Osteocyte (in vitro differentiated cells): Measurements from ENCODE around the gene FGGY. TPM values are rescaled to one million over a fixed set of nuclear protein-coding genes. Genes with fewer than 3 reads are reported as not detected.
A peak's percentile ranks its signal among the peaks of the same experiment; 100 is the strongest.
"Not testable (repeated sequence)": the region's sequence is repeated elsewhere in the genome, so short reads cannot be mapped to it uniquely, and the experiment has no call there.

Experiments
- DNase-seq: peaks from one replicate; pipeline ENCODE4 v3.0.0; 2021; ENCODE audit warnings: mixed read lengths; ENCODE audit not compliant: unreplicated experiment; ENCODE audit errors: extremely low spot score
- H3K27ac Mint-ChIP-seq: one replicate; pipeline ENCODE4 v1.8.0; 2021; ENCODE audit warnings: mild to moderate bottlenecking, mixed read lengths; ENCODE audit not compliant: unreplicated experiment
- H3K27me3 Mint-ChIP-seq: one replicate; pipeline ENCODE4 v1.8.0; 2021; ENCODE audit warnings: mixed read lengths; ENCODE audit not compliant: unreplicated experiment
- H3K36me3 Mint-ChIP-seq: one replicate; pipeline ENCODE4 v1.8.0; 2021; ENCODE audit warnings: mixed read lengths; ENCODE audit not compliant: unreplicated experiment
- H3K4me1 Mint-ChIP-seq: one replicate; pipeline ENCODE4 v1.8.0; 2021; ENCODE audit warnings: mixed read lengths; ENCODE audit not compliant: unreplicated experiment
- H3K4me3 Mint-ChIP-seq: one replicate; pipeline ENCODE4 v1.8.0; 2021; ENCODE audit warnings: mild to moderate bottlenecking, moderate library complexity, mixed read lengths; ENCODE audit not compliant: unreplicated experiment
- H3K9me3 Mint-ChIP-seq: one replicate; pipeline ENCODE4 v1.8.0; 2021; ENCODE audit warnings: mixed read lengths; ENCODE audit not compliant: unreplicated experiment
- total RNA-seq: library from RNA; stranded (reverse); gene quantifications from 2 replicates; pipeline ENCODE4 v1.2.1, GENCODE V29; 2021
- TF ChIP-seq, protein P1 (sequence below): fragments of 200-600 bp; sonication (generic); IDR thresholded peaks from 2 replicates; pipeline ENCODE4 v1.5.0; 2021; ENCODE audit warnings: antibody characterized with exemption, mild to moderate bottlenecking, moderate library complexity

Gene FGGY
- total RNA-seq, 1 donor from 2014 or later = 9.1 TPM

DNA sequence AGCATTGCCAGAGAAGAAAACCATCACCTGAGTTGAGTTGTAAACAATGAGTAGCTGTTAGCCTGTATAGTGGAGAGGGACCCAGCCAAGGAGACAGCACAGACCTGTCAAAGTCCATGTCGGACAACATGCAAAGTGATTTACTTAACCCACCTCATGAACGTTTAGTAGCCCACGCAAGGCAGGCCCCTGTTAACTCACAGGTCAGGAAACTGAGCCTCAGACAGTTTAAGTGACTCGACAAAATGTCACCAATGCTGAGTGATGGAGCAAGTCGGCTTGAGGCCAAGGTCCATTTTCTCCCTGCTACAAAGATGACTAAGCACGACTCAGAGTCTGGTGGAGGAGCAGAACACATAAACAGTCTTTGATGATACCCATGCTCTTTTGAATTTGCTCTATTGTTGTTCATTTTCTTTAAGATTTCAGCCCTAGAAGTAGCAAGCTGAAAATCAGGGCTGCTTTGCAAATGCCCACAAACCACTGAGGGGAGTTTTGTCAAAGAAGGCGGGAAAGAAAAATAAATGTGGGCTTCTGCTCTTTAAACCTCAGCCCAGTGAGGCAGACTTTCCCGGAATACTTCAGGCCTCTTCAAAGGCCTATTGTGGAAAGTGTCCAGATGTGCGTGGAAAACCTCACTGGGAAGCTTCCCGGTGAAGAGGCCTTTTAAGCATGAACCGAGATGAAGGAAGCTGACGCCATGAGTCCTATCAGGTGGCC lies 434.0 kb downstream of the FGGY start:
- H3K27ac Mint-ChIP-seq = peak overlapping the region; percentile 93
- H3K9me3 Mint-ChIP-seq = peaks cover under 1% of the 10 kb centered on the region
- peaks cover 44% of the 10 kb centered on the region for H3K4me1 Mint-ChIP-seq
- no peaks in the 10 kb centered on the region for H3K27me3 Mint-ChIP-seq
- H3K4me3 Mint-ChIP-seq = no peak overlapping the region
- DNase-seq = no peak
- peaks cover under 1% of the 10 kb centered on the region for H3K36me3 Mint-ChIP-seq
- TF ChIP-seq, protein P1, sequence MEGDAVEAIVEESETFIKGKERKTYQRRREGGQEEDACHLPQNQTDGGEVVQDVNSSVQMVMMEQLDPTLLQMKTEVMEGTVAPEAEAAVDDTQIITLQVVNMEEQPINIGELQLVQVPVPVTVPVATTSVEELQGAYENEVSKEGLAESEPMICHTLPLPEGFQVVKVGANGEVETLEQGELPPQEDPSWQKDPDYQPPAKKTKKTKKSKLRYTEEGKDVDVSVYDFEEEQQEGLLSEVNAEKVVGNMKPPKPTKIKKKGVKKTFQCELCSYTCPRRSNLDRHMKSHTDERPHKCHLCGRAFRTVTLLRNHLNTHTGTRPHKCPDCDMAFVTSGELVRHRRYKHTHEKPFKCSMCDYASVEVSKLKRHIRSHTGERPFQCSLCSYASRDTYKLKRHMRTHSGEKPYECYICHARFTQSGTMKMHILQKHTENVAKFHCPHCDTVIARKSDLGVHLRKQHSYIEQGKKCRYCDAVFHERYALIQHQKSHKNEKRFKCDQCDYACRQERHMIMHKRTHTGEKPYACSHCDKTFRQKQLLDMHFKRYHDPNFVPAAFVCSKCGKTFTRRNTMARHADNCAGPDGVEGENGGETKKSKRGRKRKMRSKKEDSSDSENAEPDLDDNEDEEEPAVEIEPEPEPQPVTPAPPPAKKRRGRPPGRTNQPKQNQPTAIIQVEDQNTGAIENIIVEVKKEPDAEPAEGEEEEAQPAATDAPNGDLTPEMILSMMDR = no peak

DNA sequence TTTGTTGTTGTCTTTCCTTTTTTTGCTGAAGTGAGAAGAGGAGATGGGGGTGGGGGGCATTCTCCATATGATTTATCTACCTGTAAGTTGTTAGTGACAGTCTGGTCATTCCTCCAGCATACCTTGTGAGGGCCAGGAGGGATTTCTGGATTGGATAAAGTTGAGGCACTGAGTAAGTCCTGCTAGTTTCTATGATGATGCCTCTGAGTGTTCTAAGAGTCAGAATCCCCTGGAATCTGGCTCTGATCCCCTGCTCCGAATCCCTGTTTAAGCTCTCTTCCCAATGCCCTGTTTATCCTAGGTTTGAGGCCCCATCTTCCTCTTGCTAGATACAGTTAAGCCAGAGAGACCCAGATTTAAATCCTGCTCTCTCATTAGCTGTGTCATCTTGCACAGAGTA lies 434.7 kb downstream of the FGGY start:
- Mint-ChIP-seq H3K27ac (peak overlapping the region; percentile 93), H3K9me3 (peaks cover 7% of the 10 kb centered on the region), H3K4me3 (no peak overlapping the region), H3K36me3 (peaks cover 7% of the 10 kb centered on the region), H3K27me3 (no peaks in the 10 kb centered on the region), H3K4me1 (peaks cover 50% of the 10 kb centered on the region)
- DNase-seq = no peak
- TF ChIP-seq, protein P1 = no peak

DNA sequence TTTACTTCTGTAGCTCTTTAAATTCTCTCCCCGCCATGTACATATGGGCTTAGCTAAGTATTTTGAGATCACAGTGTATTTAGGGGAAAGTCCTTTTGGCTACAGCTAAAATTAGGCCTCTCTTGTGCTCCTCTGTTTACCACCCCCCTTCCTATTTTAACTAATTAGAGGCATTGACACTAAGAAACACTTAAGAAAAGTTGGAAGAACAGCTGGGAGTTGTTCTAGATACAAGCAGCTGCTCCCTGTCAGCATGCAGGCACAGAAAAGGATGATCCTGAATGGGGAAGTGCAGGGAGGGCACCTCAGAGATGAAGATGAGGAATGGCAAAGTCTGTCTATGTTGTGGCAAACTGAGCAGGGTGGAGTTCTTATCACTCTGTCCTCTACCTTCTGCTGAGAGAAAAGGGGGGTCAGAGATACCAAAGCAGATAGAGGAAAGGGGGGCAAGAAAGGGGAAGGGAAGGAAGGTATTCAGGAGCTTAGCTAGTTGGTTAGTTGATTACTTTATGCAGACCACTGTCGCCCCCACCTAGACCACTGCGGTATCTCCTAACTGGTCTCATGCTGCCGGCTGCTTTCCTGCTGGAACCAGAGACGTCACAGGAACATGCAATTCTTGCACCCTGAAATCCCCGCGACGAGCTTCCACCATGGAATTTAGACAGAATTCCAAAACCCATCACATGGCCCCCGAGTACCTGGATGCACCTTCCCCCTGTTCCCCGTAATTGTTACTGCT lies 435.5 kb downstream of the FGGY start:
- no peaks in the 10 kb centered on the region for H3K27me3 Mint-ChIP-seq
- H3K27ac Mint-ChIP-seq = peak overlapping the region; percentile 93
- DNase-seq = no peak
- peaks cover 8% of the 10 kb centered on the region for H3K9me3 Mint-ChIP-seq
- H3K36me3 Mint-ChIP-seq = peaks cover 7% of the 10 kb centered on the region
- TF ChIP-seq, protein P1 = no peak
- peaks cover 54% of the 10 kb centered on the region for H3K4me1 Mint-ChIP-seq
- no peak overlapping the region for H3K4me3 Mint-ChIP-seq

DNA sequence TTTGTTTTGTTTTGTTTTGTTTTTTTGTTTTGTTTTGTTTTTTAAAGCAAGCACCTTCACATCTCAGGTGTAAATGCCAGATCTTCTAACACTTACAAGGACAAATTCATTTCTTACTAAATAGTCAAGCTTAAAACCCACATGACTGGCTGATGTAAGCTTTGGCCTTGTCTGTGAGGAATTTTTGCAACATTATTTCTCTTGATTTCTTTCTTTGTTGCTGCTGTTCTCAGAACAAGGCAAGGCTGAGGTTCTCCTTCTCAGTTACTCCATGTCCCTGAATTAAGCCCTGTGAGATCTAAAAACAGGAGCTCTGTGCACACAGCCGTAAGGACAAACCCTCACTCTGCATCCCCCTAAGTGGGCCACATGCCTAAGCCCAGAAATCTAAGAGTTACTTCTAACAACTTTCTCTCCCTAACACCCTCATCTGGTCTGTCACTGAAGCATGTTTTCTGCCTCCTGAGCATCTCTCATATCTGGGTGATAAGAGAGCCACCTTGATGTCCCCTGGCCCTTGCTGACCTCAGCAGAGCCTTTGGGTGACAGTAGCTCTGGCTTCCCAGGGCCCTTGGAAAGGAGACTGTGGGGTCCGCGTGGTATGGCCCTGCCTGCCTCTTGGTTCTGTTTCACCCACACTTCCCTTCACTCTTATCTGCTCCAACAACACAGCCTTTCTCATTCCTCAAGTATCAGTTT lies 436.7 kb downstream of the FGGY start:
- H3K4me3 Mint-ChIP-seq = no peak overlapping the region

DNA sequence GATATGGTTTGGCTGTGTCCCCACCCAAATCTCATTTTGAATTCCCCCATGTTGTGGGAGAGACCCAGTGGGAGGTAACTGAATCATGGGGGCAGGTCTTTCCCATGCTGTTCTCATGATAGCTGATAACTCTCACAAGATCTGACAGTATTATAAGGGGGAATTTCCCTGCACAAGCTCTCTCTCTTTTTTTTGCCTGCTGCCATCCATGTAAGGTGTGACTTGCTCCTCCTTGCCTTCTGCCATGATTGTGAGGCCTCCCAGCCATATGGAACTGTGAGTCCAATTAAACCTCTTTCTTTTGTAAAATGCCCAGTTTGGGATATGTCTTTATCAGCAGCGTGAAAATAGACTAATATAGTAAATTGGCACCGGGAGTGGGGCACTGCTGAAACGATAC lies 439.0 kb downstream of the FGGY start:
- peaks cover 65% of the 10 kb centered on the region for H3K4me1 Mint-ChIP-seq
- not testable (repeated sequence) for H3K4me3 Mint-ChIP-seq, DNase-seq, H3K36me3 Mint-ChIP-seq, H3K9me3 Mint-ChIP-seq, H3K27ac Mint-ChIP-seq, H3K27me3 Mint-ChIP-seq

More for the DNA sequence above, 436.7 kb downstream of the FGGY start:
- TF ChIP-seq, protein P1 = no peak
- DNase-seq = no peak
- peaks cover 7% of the 10 kb centered on the region for H3K36me3 Mint-ChIP-seq
- H3K4me1 Mint-ChIP-seq = peaks cover 65% of the 10 kb centered on the region
- H3K27me3 Mint-ChIP-seq = no peaks in the 10 kb centered on the region
- peaks cover 8% of the 10 kb centered on the region for H3K9me3 Mint-ChIP-seq
- H3K27ac Mint-ChIP-seq = no peak overlapping the region
